GM20000 (cell line): ENCODE results near the gene KIAA1614.

Source experiments
- DNase-seq: peaks from one replicate; pipeline ENCODE4 v3.0.0; 2012; ENCODE audit warnings: low spot score
- CTCF ChIP-seq: IDR thresholded peaks from 2 replicates; pipeline ENCODE4 v1.5.1; 2012; ENCODE audit warnings: mild to moderate bottlenecking, control low read depth; ENCODE audit errors: extremely low read depth, missing control alignments

Gene KIAA1614

GRCh38 chr1:180888870-180889269 lies 23.8 kb upstream of the KIAA1614 start:
- DNase-seq, result peak; percentile 35
- no peak for TF ChIP-seq CTCF

- no peak for DNase-seq
- no peak for TF ChIP-seq CTCF
Observed at GRCh38 chr1:180889325-180889724, 23.4 kb upstream of the KIAA1614 start.

- no peak for DNase-seq
- no peak for TF ChIP-seq CTCF
Observed at GRCh38 chr1:180892272-180892671, 20.4 kb upstream of the KIAA1614 start.

GRCh38 chr1:180892675-180893074 lies 20.0 kb upstream of the KIAA1614 start:
- TF ChIP-seq CTCF, result no peak
- DNase-seq, result no peak

GRCh38 chr1:180893614-180894013 lies 19.1 kb upstream of the KIAA1614 start:
- no peak for DNase-seq
- no peak for TF ChIP-seq CTCF

- no peak for TF ChIP-seq CTCF
- DNase-seq, result no peak
Observed at GRCh38 chr1:180896161-180896560, 16.5 kb upstream of the KIAA1614 start.

GRCh38 chr1:180898441-180899219 lies 14.1 kb upstream of the KIAA1614 start:
- DNase-seq, result no peak
- TF ChIP-seq CTCF, result no peak
